Left kidney (tissue), 2 donors: ENCODE results near the gene LRRC36. TPM values are rescaled to one million over a fixed set of nuclear protein-coding genes. Genes with fewer than 3 reads are reported as not detected.

Source experiments
- DNase-seq: peaks from one replicate; pipeline ENCODE4 v3.0.0-alpha.2; 2013
- polyA plus RNA-seq: library from polyadenylated mRNA; unstranded; fragments of 120-200 nt; gene quantifications from one replicate; pipeline ENCODE4 v1.2.1, GENCODE V29; 2013; ENCODE audit not compliant: insufficient read length

LRRC36 gene
- polyA plus RNA-seq, 1 donor = 8.7 TPM

DNA sequence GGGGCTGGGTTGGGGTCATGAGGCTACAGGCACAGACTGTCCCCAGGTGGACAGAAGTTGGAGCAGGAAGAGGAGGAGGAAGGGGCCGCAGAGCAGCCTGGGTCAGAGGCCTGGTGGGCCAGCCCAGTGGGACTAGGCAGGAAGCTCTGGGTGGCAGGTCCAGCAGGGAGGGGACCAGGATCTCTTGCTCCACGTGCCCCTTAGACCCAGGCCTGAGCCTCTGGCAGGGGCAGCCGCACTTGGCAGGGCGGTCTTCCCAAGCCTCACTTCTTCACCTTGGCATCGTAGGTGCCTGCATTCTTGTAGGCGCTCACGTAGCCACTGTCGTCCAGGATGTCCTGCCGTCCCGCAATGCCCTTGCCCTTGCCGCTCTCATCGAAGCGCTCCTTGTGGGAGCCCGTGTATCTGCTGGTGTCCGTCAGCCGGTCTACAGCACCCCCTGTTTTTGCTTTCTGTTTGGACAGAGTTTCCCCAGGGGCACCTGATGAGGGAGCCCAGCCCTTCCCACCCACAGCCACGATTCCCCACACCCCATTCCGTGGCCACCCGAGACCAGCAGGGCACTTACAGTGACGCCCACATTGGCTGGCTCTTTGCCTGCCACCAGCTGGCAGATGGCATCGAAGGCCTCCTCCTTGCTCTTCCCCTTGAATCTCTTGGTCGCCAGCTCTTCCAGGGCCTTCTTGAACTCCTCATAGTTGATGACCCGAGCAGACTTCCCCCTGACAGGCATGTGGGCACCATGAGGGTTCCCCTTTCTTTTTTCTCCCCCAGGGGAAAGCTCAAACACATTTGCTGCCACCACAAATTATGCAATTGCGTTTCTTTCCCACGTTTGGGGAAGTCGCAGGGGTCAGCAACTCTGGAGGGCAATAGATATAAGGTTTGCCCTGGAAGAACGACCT, 63.5 kb downstream of the LRRC36 start:
- no peak for DNase-seq

- no peak for DNase-seq
Observed at GRCh38 chr16:67390816-67391423, 64.3 kb downstream of the LRRC36 start.

DNA sequence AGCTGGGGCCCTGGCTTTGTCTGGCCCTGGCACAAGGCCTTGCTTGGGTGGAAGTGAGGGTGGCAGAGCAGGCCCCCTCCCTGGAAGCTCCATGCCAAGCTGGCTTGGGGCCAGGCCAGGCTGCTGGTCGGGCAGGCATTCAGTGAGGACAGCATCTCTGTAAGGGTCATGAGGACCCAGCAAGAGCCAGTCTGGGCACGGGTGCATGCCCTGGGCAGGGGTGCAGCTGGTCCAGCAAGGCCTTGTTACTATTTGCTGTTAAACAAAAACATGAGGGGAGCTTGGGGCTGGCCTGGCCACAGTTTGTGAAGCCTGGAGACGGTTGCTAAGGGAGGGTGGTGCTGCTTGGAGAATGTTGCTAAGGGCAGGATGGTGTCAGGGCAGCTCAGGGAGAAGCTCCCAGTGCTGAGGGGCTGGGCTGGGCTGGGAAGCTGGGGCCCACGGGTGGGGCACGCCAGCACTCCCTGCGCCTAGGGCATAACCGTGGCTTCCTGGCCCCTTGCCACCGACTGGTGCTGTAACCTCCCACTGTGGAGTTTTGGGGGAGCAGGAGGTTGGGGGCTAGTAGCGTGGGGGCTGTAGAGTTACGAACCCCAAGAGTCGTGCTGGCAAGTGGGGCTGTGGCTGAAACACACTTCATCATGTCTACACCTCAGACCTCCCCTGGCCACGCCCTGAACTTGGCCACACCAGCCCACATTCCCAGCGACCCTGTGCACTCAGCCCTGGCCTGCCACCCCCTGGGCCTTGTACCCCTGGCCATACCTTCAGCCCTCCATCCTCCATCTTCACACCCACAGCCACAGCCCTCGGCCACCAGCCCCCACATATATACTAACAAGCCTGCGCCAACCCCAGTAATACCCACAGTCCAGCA, 65.0 kb downstream of the LRRC36 start:
- DNase-seq = no peak

DNA sequence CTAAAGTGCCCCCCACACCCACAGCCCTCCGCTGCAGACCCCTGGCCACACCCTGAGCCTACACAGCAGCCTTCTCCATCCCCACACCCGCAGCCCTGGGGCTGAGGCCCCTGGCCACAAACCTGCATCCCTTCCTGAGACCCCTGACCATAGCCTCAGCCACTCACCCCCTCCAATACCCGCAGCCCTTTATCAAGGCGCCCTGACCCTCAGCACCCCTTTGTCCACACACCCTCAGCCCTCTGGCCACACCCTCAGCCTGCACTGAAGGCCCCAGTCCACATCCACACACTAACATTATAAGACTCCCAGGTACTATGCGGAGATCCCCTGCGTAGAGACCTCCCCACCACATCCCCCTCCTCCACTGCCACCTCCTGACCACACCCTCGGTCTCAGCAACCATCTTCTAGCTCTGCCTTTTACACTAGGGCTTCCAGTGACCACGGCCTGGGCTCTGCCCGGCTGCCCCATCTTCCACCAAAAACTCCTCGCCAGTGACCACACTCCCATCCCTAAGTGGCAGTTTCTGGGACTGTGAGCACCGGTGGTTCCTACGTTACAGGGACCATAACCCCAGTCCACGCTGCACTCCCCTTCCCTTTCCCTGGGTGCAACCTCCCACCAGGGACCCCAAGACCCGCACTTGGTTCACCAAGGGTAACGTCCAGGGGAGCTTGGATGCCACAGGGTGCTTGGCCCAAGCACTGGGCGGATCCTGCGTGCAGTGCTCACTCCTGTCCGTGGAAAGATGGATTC, 65.9 kb downstream of the LRRC36 start:
- DNase-seq = no peak

DNA sequence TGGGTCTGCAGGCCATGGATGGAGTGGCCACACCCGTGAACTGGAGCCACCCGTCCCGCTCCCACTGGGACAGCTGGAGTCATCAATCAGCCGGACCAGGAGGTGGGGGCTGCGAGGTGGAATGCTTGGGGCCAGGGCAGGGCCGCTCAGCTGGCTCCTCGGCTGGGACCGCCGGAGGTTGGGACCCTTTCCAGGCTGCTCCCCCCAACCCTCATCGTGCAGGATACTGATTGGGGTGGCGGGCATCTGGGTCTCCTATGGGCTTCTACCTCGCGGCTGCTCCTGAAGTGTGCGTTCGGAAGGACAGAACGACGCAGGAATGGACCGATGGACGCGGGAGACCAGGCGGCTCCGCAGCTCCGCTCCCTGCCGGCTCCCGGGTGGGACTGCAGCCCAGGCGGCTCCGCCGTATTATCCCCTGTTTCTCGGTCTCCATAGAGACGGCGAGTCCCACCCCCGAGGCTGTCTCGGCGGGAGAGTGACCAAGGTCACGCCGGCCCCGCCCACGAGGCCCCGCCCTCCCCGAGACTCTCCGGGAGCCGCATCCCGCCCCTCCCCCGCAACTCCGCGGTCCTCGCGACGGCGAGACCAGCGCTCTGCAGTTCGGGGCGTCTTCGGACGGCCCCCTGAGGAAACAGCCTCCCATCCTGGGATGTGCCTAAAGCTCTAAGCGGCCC, 66.6 kb downstream of the LRRC36 start, which contains the start of gene TPPP3:
Gene TPPP3, minus strand, starts transcription at position 388 of the 677 bp plus-strand sequence. CDS start 2,387 bp downstream, outside the sequence.
- peak; percentile 86 for DNase-seq

- no peak for DNase-seq
Observed at GRCh38 chr16:67393788-67394154, 67.2 kb downstream of the LRRC36 start.

DNA sequence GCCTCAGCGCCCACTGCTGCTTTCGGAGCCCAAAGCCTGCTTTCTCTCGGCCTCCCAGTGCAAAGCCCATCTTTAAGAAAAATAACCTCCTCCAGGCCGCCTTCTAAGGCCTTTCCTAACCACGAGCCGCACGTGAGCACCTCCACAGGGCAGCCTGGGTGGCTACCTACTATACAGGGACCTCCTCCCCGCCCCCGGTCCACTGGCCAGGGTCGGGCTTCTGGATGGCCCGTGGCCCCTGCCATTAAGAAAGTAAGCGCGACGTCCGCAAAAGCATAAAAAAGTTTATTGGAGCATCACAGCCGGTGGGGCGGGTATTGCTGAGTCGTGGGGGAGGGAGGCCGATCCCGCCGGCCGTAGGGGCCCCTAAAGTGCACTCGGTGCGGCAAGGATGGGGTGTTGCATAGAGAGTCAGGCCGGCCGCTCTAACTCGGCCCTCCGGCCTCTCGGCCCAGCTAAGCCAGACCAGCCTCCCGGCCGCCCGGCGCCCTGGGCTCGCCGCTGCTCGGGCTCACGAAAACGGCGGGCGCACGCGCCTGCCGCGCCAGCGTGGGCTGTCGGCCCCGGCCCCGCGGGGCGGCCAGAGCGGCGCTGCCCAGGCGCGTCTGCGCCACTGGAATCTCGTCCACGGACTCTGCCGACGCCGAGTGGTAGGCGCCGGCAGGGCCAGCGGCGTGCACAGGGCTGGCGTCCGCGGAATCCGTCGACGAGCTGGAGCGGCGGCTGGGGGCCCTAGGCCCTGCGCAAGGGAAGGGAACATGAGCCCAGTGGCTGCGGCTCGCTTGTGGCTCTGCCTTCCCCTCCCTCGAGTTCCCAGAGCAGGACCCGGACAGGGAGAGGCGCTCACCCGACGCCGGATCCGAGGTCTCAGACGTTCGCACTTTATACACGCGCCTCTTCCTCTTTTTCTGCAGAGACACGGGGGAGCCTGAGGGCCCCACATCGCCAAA, 67.8 kb downstream of the LRRC36 start:
- DNase-seq = no peak

GRCh38 chr16:67395105-67395457, 68.5 kb downstream of the LRRC36 start:
- DNase-seq = no peak

DNA sequence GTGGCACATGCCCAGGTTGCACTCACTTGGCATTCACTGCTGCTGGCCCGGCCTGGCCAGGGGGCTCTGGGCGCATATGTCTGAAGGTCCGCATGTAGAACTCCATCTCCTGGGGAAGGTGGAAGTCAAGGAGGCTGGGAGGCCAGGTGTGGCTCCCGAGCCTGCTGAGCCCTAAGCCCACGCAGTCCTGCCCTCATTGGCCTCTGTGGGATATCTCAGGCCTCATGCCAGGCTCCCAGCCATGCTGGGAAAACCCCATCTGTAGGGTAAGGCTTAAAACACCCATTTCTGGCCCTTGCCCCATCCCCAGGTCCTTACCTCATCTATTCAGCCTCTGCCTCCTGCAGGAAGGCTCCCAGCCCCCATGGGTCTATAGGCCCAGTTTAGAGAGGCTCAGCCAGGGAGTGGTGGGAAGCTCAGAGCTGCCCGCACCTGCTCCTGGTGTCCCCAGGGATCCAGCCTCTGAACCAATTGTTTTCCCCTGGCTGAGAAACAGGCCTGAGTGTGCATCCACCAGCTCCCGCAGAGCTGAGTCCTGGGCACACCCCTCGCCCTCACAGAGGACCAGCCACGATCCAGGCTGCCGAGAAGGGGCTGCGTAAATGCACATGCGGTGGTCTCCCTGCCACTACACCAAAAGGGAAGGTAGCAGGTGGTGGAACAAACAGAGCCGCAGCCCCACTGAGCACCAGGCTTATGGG, 69.0 kb downstream of the LRRC36 start:
- no peak for DNase-seq

DNA sequence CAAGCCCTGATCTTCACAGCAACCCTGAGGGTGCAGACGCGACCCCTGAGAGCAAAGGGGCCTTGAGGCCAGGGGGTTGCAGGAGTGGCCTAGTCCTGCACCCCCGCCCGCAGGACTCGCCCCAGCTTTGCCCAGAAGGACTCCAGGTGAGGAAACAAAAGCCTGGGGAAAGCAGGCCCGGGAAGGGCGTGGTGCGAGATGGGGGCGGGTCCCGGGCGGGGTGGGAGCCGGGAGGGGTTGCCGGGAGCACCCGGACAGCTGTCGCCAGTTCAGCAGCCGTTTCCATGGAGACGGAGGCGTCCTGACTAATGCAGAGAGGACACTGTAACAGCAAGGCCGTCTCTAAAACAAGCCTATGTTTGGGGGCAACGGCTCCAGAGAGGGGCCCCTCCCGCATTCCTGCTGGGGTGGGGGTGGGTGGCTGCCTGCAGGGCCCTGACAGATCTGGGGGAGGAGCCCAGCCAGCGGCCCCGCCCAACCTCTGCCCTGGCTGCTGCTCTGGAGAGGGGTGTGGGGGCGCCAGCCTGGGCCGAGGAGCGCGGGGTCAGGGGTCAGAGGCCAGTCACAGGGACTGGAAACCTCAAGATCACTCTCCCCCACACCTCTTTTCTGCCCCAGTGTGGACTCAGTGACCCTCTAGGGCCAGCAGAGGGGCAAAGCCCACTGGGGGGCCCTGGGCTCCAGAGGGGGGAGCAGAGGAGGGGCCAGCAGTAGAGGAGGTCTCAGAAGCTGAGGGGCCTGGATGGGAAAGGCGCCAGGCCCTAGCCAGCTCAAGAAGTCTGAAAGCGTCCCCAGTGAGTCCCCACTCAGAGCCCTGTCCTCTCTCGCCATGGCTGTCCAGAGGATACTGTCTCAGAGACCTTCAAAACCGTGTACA, 69.8 kb downstream of the LRRC36 start:
- DNase-seq = peak; percentile 88

DNA sequence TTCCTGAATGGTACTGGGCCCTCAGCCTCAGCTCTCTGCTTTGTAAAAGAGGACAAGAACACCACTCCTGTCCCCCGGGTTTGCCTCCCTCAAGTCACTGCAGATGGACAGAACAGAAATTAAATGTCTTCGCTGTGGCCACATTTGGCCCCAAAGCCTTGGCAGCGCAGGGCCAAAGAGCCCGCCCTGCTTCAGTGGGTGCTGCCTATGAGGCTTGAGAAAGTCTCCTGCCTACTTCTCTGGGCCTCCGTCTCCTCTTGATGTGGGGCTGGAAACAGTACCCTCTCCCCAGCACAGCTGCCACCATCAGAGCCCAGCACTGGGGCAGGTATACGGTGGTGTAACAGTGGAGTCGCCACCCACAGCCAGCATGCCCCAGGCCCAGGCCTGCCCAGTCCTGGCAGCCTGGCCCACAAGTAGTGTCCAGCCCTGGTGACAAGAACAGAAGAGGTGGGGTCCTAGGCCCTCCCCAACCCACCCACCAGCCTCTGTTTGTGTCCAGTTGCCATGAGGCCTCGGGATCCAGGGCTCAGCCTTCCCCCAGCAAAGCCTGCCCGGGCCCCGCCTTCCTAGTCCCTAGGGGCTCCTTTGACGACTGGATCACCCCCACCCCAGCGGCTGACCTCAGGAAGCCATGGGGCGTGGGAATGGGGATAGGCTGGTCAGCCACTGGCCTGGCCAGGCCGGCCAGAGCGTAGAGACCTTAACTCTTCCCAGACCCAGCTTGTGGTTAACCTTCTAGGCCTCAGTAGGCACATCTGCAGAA, 70.6 kb downstream of the LRRC36 start:
- DNase-seq = no peak

DNA sequence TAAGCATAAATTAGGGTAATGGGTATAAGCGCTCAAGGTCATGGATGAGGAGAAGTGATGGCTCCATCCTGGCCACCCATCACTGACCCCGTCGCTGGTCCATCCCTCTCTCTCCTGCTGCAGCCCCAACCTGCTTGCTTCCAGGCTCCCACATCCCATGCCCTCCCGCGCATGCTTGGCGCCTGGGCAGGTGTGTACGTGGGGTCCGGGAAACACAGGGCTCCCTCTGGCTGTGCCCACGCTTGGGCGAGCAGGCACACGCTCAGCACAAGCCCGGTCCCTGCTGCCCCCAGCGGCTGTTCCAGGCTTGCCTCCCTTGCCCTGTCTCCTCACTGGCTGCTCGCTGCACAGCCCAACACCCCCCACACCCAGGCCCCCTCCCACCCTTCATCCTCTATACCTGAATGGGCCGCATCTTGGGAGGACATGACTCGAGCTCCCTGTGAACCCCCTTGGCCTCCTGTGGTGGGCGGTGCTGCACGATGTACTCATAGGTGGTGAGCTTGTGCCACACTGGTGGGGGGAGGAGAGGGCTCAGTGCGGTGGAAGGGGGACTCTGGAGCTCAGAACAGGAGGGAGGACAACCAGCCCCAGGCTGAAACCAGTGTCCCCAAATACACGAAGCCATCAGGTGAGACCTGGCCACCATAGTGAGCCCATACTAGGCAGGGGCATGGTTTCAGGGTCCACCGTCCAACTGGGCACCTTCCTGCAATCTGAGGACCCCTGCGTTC, 71.4 kb downstream of the LRRC36 start:
- DNase-seq = peak; percentile 38

DNA sequence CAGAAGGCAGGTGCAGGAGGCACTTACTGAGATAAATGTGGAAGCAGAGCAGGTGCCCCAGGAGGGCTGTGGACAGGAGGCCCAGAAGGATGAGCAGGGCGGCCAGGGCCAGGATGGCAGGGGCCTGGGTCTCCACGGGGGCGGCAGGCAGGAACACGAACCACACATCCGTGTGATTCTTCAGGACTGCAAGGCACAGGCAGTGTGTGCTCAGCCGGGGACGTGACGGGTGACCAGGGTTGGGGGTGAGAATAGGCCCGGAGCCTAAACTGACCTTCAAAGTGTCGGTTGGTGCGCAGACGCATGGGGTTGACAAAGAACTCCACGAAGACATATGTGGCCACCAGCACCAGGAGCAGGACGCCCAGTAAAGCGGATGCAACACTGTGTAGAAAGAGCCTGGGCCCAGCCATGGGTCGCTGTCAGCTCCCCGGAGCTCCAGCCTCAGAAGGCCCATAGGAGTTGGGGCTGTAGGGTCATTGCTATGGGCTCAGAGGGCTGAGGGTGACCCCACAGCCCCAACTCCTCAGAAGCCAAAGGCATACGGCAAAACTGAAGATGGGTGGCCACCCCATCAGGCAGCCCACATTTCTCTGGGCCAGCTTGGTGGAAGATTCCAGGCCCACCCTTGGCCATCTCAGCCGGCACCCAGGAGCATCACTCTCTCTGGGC, 72.1 kb downstream of the LRRC36 start:
- DNase-seq = no peak

GRCh38 chr16:67399218-67399733, 72.7 kb downstream of the LRRC36 start:
- DNase-seq = peak; percentile 59

GRCh38 chr16:67399749-67400704, 73.4 kb downstream of the LRRC36 start:
- DNase-seq = no peak
